ENCODE results near the gene PAM. TPM values are rescaled to one million over a fixed set of nuclear protein-coding genes. Genes with fewer than 3 reads are reported as not detected.
"Not testable (repeated sequence)": the region's sequence is repeated elsewhere in the genome, so short reads cannot be mapped to it uniquely, and the experiment has no call there.

PAM gene
- total RNA-seq, 1 experiment from 2014 or later = 31.9 TPM

GRCh38 chr5:102895976-102896375 is 140.9 kb downstream of the PAM start:
- Histone ChIP-seq H3K4me3 (ENCODE audit: low read length) (no peak overlapping the region), H3K27ac (ENCODE audit: low read length) (no peak overlapping the region), H3K4me2 (ENCODE audit: low read depth, low read length, poor library complexity, severe bottlenecking) (no peak overlapping the region), H3K9me3 (ENCODE audit: low read length) (no peaks in the 10 kb centered on the region), H4K20me1 (ENCODE audit: insufficient read depth, low read depth, low read length) (no peaks in the 10 kb centered on the region; the same call in 1 of the 2 replicates), H3K9ac (ENCODE audit: low read length) (no peak overlapping the region), H3K4me1 (ENCODE audit: low read length) (no peaks in the 10 kb centered on the region), H3K27me3 (ENCODE audit: low read length) (no peaks in the 10 kb centered on the region), H2AFZ (ENCODE audit: low read length) (no peak overlapping the region), H3K79me2 (ENCODE audit: low read length) (no peaks in the 10 kb centered on the region), H3K36me3 (ENCODE audit: insufficient read depth, low read length) (no peaks in the 10 kb centered on the region), H3K9me2 (replicated peaks; ENCODE audit: insufficient read depth, low read length) (no peaks in the 10 kb centered on the region)
- no peak for DNase-seq

GRCh38 chr5:102901424-102902134 is 146.5 kb downstream of the PAM start:
- Histone ChIP-seq H3K79me2 (ENCODE audit: low read length) (no peaks in the 10 kb centered on the region), H3K9me3 (ENCODE audit: low read length) (no peaks in the 10 kb centered on the region), H3K9me2 (replicated peaks; ENCODE audit: insufficient read depth, low read length) (no peaks in the 10 kb centered on the region)

GRCh38 chr5:102902135-102902448 is 147.0 kb downstream of the PAM start:
- Histone ChIP-seq H3K27ac (ENCODE audit: low read length) (no peak overlapping the region), H3K9ac (ENCODE audit: low read length) (no peak overlapping the region), H3K79me2 (ENCODE audit: low read length) (no peaks in the 10 kb centered on the region), H3K9me3 (ENCODE audit: low read length) (no peaks in the 10 kb centered on the region), H3K27me3 (ENCODE audit: low read length) (no peaks in the 10 kb centered on the region), H3K9me2 (replicated peaks; ENCODE audit: insufficient read depth, low read length) (no peaks in the 10 kb centered on the region), H4K20me1 (ENCODE audit: insufficient read depth, low read depth, low read length) (no peaks in the 10 kb centered on the region; the same call in 1 of the 2 replicates), H3K4me3 (ENCODE audit: low read length) (no peak overlapping the region), H3K4me2 (ENCODE audit: low read depth, low read length, poor library complexity, severe bottlenecking) (no peak overlapping the region), H3K4me1 (ENCODE audit: low read length) (no peaks in the 10 kb centered on the region), H3K36me3 (ENCODE audit: insufficient read depth, low read length) (no peaks in the 10 kb centered on the region), H2AFZ (ENCODE audit: low read length) (no peak overlapping the region)
- DNase-seq = no peak

More at GRCh38 chr5:102901424-102902134, 146.5 kb downstream of the PAM start:
- H2AFZ ChIP-seq (ENCODE audit: low read length) = no peak overlapping the region
- H3K36me3 ChIP-seq (ENCODE audit: insufficient read depth, low read length) = no peaks in the 10 kb centered on the region
- H3K4me2 ChIP-seq (ENCODE audit: low read depth, low read length, poor library complexity, severe bottlenecking) = no peak overlapping the region
- no peak overlapping the region for H3K27ac ChIP-seq (ENCODE audit: low read length)
- DNase-seq = no peak
- H3K4me3 ChIP-seq (ENCODE audit: low read length) = no peak overlapping the region
- H3K4me1 ChIP-seq (ENCODE audit: low read length) = no peaks in the 10 kb centered on the region
- H3K27me3 ChIP-seq (ENCODE audit: low read length) = no peaks in the 10 kb centered on the region
- H4K20me1 ChIP-seq (ENCODE audit: insufficient read depth, low read depth, low read length) = no peaks in the 10 kb centered on the region; the same call in 1 of the 2 replicates
- H3K9ac ChIP-seq (ENCODE audit: low read length) = no peak overlapping the region

GRCh38 chr5:102902647-102903046 is 147.5 kb downstream of the PAM start:
- Histone ChIP-seq H3K4me2 (ENCODE audit: low read depth, low read length, poor library complexity, severe bottlenecking) (no peak overlapping the region), H3K4me3 (ENCODE audit: low read length) (no peak overlapping the region), H3K27me3 (ENCODE audit: low read length) (no peaks in the 10 kb centered on the region), H3K27ac (ENCODE audit: low read length) (no peak overlapping the region), H3K9ac (ENCODE audit: low read length) (no peak overlapping the region), H3K9me2 (replicated peaks; ENCODE audit: insufficient read depth, low read length) (no peaks in the 10 kb centered on the region), H3K36me3 (ENCODE audit: insufficient read depth, low read length) (no peaks in the 10 kb centered on the region), H3K79me2 (ENCODE audit: low read length) (no peaks in the 10 kb centered on the region), H3K9me3 (ENCODE audit: low read length) (no peaks in the 10 kb centered on the region), H3K4me1 (ENCODE audit: low read length) (no peaks in the 10 kb centered on the region), H2AFZ (ENCODE audit: low read length) (no peak overlapping the region), H4K20me1 (ENCODE audit: insufficient read depth, low read depth, low read length) (no peaks in the 10 kb centered on the region; the same call in 1 of the 2 replicates)
- no peak for DNase-seq

- Histone ChIP-seq H3K27ac (ENCODE audit: low read length) (no peak overlapping the region), H3K9me3 (ENCODE audit: low read length) (no peaks in the 10 kb centered on the region), H3K4me1 (ENCODE audit: low read length) (no peaks in the 10 kb centered on the region), H3K27me3 (ENCODE audit: low read length) (no peaks in the 10 kb centered on the region), H3K4me3 (ENCODE audit: low read length) (no peak overlapping the region), H3K9ac (ENCODE audit: low read length) (no peak overlapping the region), H3K4me2 (ENCODE audit: low read depth, low read length, poor library complexity, severe bottlenecking) (no peak overlapping the region), H3K79me2 (ENCODE audit: low read length) (no peaks in the 10 kb centered on the region), H4K20me1 (ENCODE audit: insufficient read depth, low read depth, low read length) (no peaks in the 10 kb centered on the region; the same call in 1 of the 2 replicates), H3K9me2 (replicated peaks; ENCODE audit: insufficient read depth, low read length) (no peaks in the 10 kb centered on the region), H3K36me3 (ENCODE audit: insufficient read depth, low read length) (no peaks in the 10 kb centered on the region), H2AFZ (ENCODE audit: low read length) (no peak overlapping the region)
- DNase-seq = no peak
These were observed 148.2 kb downstream of the PAM start for GRCh38 chr5:102903074-102903871.

GRCh38 chr5:102905056-102905455 is 150.0 kb downstream of the PAM start:
- no peaks in the 10 kb centered on the region for H3K79me2 ChIP-seq (ENCODE audit: low read length)

GRCh38 chr5:102907099-102907498 is 152.0 kb downstream of the PAM start:
- H3K4me2 ChIP-seq (ENCODE audit: low read depth, low read length, poor library complexity, severe bottlenecking); H3K9me3 ChIP-seq (ENCODE audit: low read length); H3K27me3 ChIP-seq (ENCODE audit: low read length); H4K20me1 ChIP-seq (ENCODE audit: insufficient read depth, low read depth, low read length); DNase-seq; H3K79me2 ChIP-seq (ENCODE audit: low read length); H3K36me3 ChIP-seq (ENCODE audit: insufficient read depth, low read length); H3K9ac ChIP-seq (ENCODE audit: low read length); H2AFZ ChIP-seq (ENCODE audit: low read length); H3K4me3 ChIP-seq (ENCODE audit: low read length); H3K4me1 ChIP-seq (ENCODE audit: low read length); H3K9me2 ChIP-seq (replicated peaks; ENCODE audit: insufficient read depth, low read length); H3K27ac ChIP-seq (ENCODE audit: low read length): not testable (repeated sequence)

More at GRCh38 chr5:102905056-102905455, 150.0 kb downstream of the PAM start:
- H3K27me3 ChIP-seq (ENCODE audit: low read length) = no peaks in the 10 kb centered on the region
- H3K27ac ChIP-seq (ENCODE audit: low read length) = no peak overlapping the region
- DNase-seq = no peak
- no peaks in the 10 kb centered on the region for H3K36me3 ChIP-seq (ENCODE audit: insufficient read depth, low read length)
- no peaks in the 10 kb centered on the region for H3K9me2 ChIP-seq (replicated peaks; ENCODE audit: insufficient read depth, low read length)
- H4K20me1 ChIP-seq (ENCODE audit: insufficient read depth, low read depth, low read length) = no peaks in the 10 kb centered on the region; the same call in 1 of the 2 replicates
- no peak overlapping the region for H3K4me2 ChIP-seq (ENCODE audit: low read depth, low read length, poor library complexity, severe bottlenecking)
- no peak overlapping the region for H3K9ac ChIP-seq (ENCODE audit: low read length)
- no peak overlapping the region for H3K4me3 ChIP-seq (ENCODE audit: low read length)
- H3K9me3 ChIP-seq (ENCODE audit: low read length) = no peaks in the 10 kb centered on the region
- no peaks in the 10 kb centered on the region for H3K4me1 ChIP-seq (ENCODE audit: low read length)
- H2AFZ ChIP-seq (ENCODE audit: low read length) = no peak overlapping the region
